ENCODE data around the gene CDKL1.
A peak's percentile ranks its signal among the peaks of the same experiment; 100 is the strongest.

The CDKL1 gene

DNA sequence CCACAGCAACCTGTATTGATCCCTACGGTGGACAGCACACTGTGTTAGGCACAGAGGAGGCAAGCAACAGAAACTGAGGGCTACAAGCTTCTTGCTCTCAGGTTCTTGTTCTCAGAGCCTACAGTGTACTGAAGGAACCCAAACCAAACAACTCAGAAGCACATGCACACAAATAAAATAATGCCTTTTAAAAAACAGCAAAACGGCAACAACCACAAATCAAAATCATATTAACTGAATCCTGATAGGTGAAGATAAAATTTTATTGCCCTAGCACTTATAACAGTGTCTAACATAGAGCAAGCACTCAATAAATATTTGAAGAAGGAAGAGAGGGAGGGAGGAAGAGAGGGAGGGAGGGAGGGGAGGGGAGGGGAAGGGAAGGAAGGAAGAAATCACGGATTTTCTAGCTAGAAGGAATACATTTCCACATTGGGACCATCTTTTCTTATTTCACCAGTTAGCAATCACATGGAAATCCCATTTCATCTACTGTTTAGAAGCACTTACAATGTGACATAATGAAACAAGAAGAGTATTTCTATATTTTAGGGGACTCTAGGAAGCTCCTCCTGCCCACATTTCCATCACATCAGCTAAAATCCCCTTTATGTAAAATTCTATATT, 57.4 kb downstream of the CDKL1 start:
- no peak for DNase-seq (ENCODE audit: low read depth)
- TF ChIP-seq, protein P1, sequence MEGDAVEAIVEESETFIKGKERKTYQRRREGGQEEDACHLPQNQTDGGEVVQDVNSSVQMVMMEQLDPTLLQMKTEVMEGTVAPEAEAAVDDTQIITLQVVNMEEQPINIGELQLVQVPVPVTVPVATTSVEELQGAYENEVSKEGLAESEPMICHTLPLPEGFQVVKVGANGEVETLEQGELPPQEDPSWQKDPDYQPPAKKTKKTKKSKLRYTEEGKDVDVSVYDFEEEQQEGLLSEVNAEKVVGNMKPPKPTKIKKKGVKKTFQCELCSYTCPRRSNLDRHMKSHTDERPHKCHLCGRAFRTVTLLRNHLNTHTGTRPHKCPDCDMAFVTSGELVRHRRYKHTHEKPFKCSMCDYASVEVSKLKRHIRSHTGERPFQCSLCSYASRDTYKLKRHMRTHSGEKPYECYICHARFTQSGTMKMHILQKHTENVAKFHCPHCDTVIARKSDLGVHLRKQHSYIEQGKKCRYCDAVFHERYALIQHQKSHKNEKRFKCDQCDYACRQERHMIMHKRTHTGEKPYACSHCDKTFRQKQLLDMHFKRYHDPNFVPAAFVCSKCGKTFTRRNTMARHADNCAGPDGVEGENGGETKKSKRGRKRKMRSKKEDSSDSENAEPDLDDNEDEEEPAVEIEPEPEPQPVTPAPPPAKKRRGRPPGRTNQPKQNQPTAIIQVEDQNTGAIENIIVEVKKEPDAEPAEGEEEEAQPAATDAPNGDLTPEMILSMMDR (IDR thresholded peaks at IDR 0.05; ENCODE audit: control insufficient read depth, insufficient read depth, low read depth, low read length, missing control alignments), result no peak
- H3K4me3 ChIP-seq (ENCODE audit: control insufficient read depth, low read depth, low read length), result no peak overlapping the region

DNA sequence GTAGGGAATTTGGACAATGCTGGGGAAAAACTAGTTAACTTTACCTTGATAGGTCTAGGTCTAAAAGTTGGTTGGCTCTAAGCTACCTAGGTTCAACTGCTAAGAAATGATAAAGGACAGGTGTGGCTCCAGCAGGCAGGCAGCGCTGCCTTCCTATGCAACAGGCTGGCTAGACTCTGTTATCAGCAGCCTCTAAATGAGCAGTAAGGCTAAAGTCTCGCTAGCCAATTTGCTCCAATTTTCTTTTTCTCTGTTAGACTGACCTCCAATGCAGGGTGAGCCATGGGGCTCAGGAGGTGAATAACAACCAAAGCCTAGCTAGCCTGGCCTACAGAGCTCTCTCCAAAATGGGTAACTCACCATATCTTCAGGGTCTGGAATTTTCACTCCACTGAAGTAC, 58.1 kb downstream of the CDKL1 start:
- no peak for DNase-seq (ENCODE audit: low read depth)
- H3K4me3 ChIP-seq (ENCODE audit: control insufficient read depth, low read depth, low read length), result no peak overlapping the region
- TF ChIP-seq, protein P1 (IDR thresholded peaks at IDR 0.05; ENCODE audit: control insufficient read depth, insufficient read depth, low read depth, low read length, missing control alignments), result no peak

DNA sequence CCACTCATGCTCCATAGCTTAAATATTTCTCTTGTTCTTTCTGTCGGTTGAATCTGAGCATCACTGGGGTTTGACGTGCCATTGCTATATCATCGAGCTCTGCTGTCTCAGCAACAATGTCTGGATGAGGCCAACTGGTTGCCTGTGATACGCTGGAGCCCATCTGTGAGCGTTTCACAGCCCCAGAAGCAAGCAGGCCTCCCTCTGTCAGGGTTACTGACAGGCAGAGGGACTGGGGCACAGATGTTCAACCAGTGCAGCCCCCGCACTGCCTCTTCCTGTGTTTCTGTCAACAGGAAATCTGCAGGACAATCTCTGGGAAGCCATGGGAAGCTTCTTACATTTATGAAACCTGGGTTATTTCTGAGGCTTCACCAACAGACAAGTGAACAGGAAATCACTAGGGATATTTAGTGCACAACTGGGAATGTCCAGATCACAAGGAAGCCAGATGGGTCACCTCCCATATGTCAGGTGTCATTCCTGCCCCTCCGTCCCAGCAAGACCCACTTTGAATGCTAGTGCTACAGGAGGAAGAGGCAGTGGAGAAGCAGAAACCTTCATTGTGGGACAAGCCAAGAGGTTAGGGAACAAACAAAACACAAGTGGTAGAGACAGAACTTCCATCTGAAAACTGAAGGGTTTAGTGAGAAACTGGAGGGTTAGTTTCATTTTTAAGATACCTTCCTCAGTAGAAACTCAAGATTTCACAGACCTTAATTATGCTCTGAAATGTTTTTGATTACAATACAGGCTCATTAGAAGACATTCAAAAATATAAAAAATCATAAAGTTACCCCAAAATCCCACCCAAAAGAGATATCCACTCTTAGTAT, 60.5 kb downstream of the CDKL1 start:
- no peak for DNase-seq (ENCODE audit: low read depth)
- TF ChIP-seq, protein P1 (IDR thresholded peaks at IDR 0.05; ENCODE audit: control insufficient read depth, insufficient read depth, low read depth, low read length, missing control alignments), result no peak
- H3K4me3 ChIP-seq (ENCODE audit: control insufficient read depth, low read depth, low read length), result no peak overlapping the region

DNA sequence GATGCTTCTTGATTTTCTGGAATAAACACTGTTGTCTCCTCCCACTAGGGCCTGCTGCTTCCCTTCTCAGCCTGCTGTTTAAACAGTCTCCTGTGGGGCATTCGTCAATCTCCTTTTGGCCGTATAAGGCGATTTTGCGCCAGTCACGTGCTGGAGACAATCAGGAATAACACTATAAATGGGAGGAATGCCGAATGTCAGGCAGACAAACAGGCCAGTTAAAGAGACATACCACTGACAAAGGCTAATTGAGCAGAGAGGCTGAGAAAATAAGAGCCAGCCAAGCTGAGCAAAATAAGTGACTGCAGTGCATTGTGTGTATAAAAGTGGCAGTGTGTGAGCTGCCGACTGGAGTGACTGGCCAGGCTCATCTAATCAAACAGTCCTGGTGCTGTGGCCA, 61.3 kb downstream of the CDKL1 start:
- no peak for DNase-seq (ENCODE audit: low read depth)
- TF ChIP-seq, protein P1 (IDR thresholded peaks at IDR 0.05; ENCODE audit: control insufficient read depth, insufficient read depth, low read depth, low read length, missing control alignments), result no peak

DNA sequence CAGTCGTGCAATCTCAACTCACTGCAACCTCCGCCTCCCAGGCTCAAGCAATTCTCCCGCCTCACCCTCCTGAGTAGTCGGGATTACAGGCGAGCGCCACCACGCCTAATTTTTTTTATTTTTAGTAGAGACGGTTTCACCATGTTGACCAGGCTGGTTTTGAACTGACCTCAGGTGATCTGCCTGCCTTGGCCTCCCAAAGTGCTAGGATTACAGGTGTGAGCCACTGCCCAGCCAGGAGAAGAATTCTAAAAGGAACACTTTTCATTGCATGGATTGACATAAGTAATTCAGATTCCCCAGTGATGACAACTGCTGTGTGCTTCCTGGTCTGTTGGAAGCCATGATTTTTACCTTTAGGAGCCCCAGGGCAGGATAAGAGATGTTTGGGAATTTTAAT, 62.5 kb downstream of the CDKL1 start:
- TF ChIP-seq, protein P1 (IDR thresholded peaks at IDR 0.05; ENCODE audit: control insufficient read depth, insufficient read depth, low read depth, low read length, missing control alignments), result no peak
- DNase-seq (ENCODE audit: low read depth), result no peak
- no peak overlapping the region for H3K4me3 ChIP-seq (ENCODE audit: control insufficient read depth, low read depth, low read length)

More for the DNA sequence above, 61.3 kb downstream of the CDKL1 start:
- no peak overlapping the region for H3K4me3 ChIP-seq (ENCODE audit: control insufficient read depth, low read depth, low read length)

DNA sequence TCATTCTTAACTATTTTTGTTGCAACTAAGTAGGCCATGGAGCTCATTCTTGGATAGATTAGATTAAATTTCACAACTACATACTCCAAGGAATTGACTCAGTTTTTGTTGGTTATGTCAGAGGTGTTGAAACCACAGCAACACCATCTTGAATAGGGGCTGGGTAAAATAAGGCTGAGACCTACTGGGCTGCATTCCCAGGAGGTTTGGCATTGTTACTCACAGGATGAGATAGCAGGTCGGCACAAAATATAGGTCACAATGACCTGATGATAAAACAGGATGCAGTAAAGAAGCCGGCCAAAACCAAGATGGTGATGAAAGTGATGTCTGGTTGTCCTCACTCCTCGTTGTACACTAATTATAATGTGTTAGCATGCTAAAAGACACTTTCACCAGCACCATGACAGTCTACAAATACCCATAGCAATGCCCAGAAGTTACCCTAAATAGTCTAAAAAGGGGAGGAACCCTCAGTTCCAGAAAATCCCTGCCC, 63.6 kb downstream of the CDKL1 start:
- no peak overlapping the region for H3K4me3 ChIP-seq (ENCODE audit: control insufficient read depth, low read depth, low read length)
- TF ChIP-seq, protein P1 (IDR thresholded peaks at IDR 0.05; ENCODE audit: control insufficient read depth, insufficient read depth, low read depth, low read length, missing control alignments), result no peak
- DNase-seq (ENCODE audit: low read depth), result peak; percentile 73

All from AG09309 (cell line).